ENCODE data around the gene KRT16.

The KRT16 gene

DNA sequence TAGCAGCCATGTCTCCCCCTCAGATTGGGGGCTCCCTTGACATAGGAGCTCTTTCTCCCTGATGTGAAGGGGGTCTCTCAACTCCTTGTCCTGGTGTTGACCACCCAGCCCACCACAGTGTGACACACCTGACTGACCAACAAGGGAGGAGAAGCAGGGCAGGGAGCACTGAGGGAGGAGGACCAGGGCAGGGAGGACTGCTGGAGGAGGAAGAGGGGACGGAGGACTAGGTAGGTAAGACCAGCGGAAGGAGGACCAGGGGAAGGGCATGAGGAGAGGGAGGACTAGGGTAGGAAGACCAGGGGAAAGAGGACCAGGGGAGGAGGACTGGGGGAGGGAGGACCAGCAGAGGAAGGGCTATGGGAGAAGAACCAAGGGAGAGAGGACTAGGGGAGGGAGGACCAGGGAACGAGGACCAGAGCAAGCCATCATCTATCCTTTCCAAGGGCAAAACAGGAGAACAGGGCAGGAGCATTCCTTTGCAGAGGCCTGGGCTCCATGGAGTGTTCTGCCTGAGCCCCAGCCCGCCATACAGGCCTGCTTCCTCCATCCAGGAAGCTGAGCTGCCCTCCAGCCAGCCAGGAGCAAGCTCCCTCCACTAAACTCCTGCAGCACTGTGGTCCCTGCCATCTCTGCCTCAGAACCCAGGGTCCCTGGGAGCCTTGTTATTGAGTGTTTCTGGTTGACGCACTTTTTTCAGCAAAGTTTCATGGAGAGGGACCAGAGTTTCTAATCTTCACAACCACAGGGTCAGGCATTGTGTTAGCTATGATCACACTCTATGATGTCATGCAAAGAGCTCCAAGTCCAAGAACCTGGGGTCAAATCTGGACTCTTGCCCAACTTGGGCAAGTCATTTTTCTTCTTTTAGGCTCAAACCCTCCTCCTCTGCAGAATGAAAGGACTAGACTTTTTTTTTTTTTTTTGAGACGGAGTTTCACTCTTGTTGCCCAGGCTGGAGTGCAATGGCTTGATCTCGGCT, 27.2 kb upstream of the KRT16 start:
- Histone ChIP-seq H3K9me3 (ENCODE audit: control insufficient read depth, low read length) (no peaks in the 10 kb centered on the region), H3K27me3 (ENCODE audit: control insufficient read depth, insufficient read depth, low read length) (peaks cover 9% of the 10 kb centered on the region), H3K4me1 (ENCODE audit: control insufficient read depth, insufficient read depth, low read length) (peaks cover 14% of the 10 kb centered on the region), H3K9ac (ENCODE audit: low read length) (no peak overlapping the region), H3K36me3 (ENCODE audit: control insufficient read depth, insufficient read depth, low read length) (no peaks in the 10 kb centered on the region), H3K4me3 (ENCODE audit: low read length) (no peak overlapping the region)

DNA sequence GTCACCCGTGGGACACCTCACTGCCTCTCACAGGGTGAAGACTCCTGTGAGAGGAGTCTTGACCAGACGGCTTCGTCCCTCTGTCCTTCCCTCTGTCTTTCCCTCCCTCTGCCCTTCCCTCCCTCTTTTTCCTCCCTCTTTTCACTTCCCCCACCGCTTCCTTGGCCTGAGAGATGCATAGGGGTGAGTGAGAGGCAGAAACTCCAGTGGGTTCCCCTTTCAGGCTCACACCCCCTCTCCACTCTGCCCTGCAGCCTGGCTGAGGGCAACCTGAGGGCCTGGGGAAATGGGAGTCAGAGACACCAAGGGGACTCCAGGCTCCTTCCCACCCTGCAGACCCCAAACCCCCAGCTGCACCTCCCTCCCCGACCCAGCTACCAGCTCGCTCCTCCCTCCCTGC, 26.4 kb upstream of the KRT16 start:
- no peaks in the 10 kb centered on the region for H3K36me3 ChIP-seq (ENCODE audit: control insufficient read depth, insufficient read depth, low read length)
- H3K4me3 ChIP-seq (ENCODE audit: low read length): no peak overlapping the region
- peaks cover 17% of the 10 kb centered on the region for H3K4me1 ChIP-seq (ENCODE audit: control insufficient read depth, insufficient read depth, low read length)
- H3K9me3 ChIP-seq (ENCODE audit: control insufficient read depth, low read length): no peaks in the 10 kb centered on the region
- H3K27me3 ChIP-seq (ENCODE audit: control insufficient read depth, insufficient read depth, low read length): peaks cover 9% of the 10 kb centered on the region
- no peak overlapping the region for H3K9ac ChIP-seq (ENCODE audit: low read length)

DNA sequence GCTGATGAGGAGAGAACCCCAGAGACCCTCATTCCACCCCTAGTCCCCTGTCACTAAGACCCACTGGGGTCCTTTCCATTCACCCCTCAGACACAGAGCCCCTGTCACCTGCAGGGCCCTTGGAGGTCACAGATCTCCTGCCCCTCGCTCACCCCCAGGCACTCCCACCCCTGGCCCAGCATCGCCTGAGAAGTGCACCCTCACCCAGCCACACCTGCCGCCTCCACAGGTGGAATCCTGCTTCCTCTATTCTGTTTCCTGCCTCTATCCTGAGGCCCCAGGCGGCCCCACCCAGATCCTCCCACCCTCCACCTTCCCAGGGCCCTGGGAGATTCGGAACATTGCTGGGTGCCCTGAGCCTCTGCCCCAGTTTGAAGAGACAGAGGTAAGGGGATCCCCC, 25.6 kb upstream of the KRT16 start:
- H3K9ac ChIP-seq (ENCODE audit: low read length): no peak overlapping the region
- H3K27me3 ChIP-seq (ENCODE audit: control insufficient read depth, insufficient read depth, low read length): peaks cover 9% of the 10 kb centered on the region
- H3K36me3 ChIP-seq (ENCODE audit: control insufficient read depth, insufficient read depth, low read length): no peaks in the 10 kb centered on the region
- no peaks in the 10 kb centered on the region for H3K9me3 ChIP-seq (ENCODE audit: control insufficient read depth, low read length)
- H3K4me1 ChIP-seq (ENCODE audit: control insufficient read depth, insufficient read depth, low read length): peaks cover 17% of the 10 kb centered on the region
- no peak overlapping the region for H3K4me3 ChIP-seq (ENCODE audit: low read length)

DNA sequence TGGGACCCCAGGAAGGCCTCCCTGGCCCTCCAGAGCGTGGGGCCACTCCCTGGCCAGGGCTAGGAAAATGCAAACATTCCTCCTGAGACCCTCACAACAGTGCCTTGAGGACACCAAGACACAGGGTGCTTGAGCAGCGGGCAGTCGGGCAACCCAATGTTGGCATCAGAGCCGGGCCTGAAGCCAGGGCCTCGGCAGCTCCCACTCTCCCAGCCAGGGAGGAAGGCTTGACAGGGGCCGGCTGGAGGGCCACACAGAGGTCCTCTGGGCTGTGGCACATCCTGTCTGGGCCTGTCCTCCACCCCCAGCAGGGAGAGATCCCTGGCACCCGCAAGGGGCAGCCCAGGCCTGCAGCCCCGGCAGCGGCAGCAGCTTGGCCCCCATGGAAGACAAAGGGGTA, 24.1 kb upstream of the KRT16 start:
- H3K4me3 ChIP-seq (ENCODE audit: low read length): no peak overlapping the region
- no peaks in the 10 kb centered on the region for H3K9me3 ChIP-seq (ENCODE audit: control insufficient read depth, low read length)
- H3K4me1 ChIP-seq (ENCODE audit: control insufficient read depth, insufficient read depth, low read length): peaks cover 22% of the 10 kb centered on the region
- no peak overlapping the region for H3K9ac ChIP-seq (ENCODE audit: low read length)
- H3K27me3 ChIP-seq (ENCODE audit: control insufficient read depth, insufficient read depth, low read length): peaks cover 9% of the 10 kb centered on the region
- no peaks in the 10 kb centered on the region for H3K36me3 ChIP-seq (ENCODE audit: control insufficient read depth, insufficient read depth, low read length)

DNA sequence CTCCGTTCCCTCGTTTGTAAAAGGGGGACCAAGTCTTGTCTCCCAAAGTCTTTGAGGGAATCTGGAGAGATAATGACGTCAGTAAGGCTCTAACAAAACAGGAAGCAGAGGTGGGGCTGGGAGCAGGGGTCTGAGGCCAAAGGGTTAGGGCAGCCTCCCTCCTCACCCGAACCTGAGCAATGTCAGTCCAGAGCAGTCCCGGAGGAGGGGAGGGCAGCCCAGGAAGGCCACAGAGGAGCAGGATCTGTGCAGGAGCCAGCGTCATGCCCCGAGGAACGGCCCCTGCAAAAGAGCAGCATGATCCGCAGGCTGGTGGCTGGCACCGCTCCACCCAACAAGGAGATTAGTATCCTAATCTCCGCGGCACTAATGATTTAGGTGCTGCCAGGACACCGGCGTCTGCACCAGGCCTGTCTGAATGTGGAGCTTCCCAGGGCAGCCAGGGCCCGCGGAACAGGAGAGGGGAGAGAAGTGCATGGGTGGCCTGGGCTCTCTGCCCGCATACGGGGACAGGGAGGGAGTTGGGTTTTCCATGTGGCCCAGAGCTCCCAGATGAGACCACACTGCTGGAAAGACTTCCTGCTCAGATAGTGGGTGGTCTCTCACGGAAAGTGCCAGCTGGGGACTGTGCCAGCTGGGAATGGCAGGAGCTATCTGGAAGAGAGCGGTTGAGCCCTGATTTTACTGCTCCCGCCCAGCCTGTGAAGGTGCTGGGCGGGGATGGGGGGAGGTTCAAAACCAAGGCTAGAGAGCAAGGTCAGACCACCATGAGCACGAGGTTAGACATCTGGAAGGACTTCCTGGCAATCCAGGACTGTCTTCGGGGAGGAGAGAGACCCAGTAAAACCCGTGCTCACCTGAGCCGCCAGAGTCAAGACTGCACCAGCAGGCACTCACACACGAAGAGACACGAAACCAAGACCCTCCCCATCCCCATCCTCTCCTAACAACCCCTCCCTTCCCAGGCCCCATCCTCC, 22.8 kb upstream of the KRT16 start:
- H3K9me3 ChIP-seq (ENCODE audit: control insufficient read depth, low read length): no peaks in the 10 kb centered on the region
- H3K36me3 ChIP-seq (ENCODE audit: control insufficient read depth, insufficient read depth, low read length): no peaks in the 10 kb centered on the region
- H3K4me3 ChIP-seq (ENCODE audit: low read length): no peak overlapping the region
- H3K27me3 ChIP-seq (ENCODE audit: control insufficient read depth, insufficient read depth, low read length): peaks cover 9% of the 10 kb centered on the region
- H3K4me1 ChIP-seq (ENCODE audit: control insufficient read depth, insufficient read depth, low read length): peaks cover 33% of the 10 kb centered on the region
- H3K9ac ChIP-seq (ENCODE audit: low read length): peak overlapping the region; percentile 57

DNA sequence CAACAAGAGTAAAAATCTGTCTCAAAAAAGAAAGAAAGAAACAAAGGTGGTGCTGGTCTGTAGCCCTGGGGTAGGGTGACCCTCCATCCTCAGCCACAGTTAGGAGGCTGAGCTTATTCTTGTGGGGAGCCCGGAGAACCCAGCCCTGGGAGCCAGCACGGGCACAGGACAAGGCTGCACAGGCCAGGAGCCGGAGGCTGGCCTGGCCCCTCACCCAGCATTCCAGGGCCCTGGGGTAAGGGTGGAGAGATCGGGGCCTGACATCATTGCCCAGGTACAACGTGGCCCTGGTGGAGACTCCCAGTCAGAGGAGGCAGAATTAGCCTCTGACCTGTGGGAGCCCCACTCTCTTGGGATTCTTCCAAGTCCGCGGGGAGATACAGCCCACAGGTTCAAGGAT, 22.1 kb upstream of the KRT16 start:
- Histone ChIP-seq H3K4me1 (ENCODE audit: control insufficient read depth, insufficient read depth, low read length) (peaks cover 41% of the 10 kb centered on the region), H3K4me3 (ENCODE audit: low read length) (no peak overlapping the region), H3K27me3 (ENCODE audit: control insufficient read depth, insufficient read depth, low read length) (peaks cover 9% of the 10 kb centered on the region), H3K36me3 (ENCODE audit: control insufficient read depth, insufficient read depth, low read length) (no peaks in the 10 kb centered on the region), H3K9me3 (ENCODE audit: control insufficient read depth, low read length) (no peaks in the 10 kb centered on the region), H3K9ac (ENCODE audit: low read length) (no peak overlapping the region)

DNA sequence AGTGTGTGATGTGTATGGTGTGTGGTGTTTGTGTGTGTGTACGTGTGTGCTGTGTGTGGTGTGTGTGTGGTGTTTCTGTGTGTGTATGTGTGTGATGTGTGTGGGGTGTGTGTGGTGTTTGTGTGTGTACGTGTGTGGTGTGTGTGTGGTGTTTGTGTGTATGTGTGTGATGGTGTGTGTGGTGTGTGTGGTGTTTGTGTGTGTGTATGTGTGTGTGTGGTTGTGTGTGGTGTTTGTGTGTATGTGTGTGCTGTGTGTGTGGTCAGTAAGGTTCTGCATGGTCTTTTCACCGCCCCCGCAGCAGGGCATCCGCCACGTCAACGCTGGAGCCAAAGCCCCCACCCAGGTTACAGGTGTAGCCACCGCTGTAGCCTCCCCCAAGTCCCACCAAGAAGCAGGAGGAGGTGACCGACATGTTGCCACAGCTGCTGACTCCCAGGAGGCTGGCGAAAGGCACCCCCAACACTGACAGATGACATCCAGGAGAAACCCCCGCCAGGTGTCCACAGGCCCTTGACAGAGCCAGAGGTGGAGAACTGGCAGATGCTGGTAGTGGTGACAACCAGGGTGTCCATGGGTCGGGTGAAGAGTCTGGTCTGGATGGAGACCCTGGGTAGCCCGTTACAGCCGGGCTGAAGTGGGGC, 21.1 kb upstream of the KRT16 start:
- H3K9me3 ChIP-seq (ENCODE audit: control insufficient read depth, low read length): no peaks in the 10 kb centered on the region
- peaks cover 9% of the 10 kb centered on the region for H3K27me3 ChIP-seq (ENCODE audit: control insufficient read depth, insufficient read depth, low read length)
- no peaks in the 10 kb centered on the region for H3K36me3 ChIP-seq (ENCODE audit: control insufficient read depth, insufficient read depth, low read length)
- H3K4me1 ChIP-seq (ENCODE audit: control insufficient read depth, insufficient read depth, low read length): peaks cover 42% of the 10 kb centered on the region
- no peak overlapping the region for H3K4me3 ChIP-seq (ENCODE audit: low read length)
- no peak overlapping the region for H3K9ac ChIP-seq (ENCODE audit: low read length)

DNA sequence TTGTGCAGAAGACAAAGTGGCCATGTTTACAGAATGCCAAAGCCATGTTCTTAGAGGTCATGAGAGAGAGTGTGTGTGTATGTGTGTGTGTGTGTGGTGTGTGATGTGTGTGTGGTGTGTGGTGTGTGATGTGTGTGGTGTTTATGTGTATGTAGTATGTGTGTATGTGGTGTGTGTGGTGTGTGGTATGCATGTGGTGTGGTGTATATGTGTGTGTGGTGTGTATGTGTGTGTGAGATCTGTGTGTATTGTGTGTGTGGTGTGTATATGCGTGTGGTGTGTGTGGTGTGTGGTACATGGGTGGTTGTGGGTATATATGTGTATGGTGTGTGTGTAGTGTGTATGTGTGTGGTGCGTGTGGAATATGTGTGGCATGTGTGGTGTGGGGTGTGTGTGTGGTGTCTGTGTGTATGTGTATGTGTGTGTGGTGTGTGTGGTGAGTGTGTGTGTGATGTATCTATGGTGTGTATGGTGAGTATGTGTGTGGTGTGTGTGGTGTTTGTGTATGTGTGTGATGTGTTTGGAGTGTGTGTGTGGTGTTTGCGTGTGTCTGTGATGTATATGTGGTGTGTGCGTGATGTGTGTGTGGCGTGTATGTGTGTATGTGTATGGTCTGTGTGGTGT, 20.0 kb upstream of the KRT16 start:
- no peak overlapping the region for H3K4me3 ChIP-seq (ENCODE audit: low read length)
- H3K9me3 ChIP-seq (ENCODE audit: control insufficient read depth, low read length): no peaks in the 10 kb centered on the region
- no peaks in the 10 kb centered on the region for H3K36me3 ChIP-seq (ENCODE audit: control insufficient read depth, insufficient read depth, low read length)
- H3K4me1 ChIP-seq (ENCODE audit: control insufficient read depth, insufficient read depth, low read length): peaks cover 42% of the 10 kb centered on the region
- H3K27me3 ChIP-seq (ENCODE audit: control insufficient read depth, insufficient read depth, low read length): peaks cover 9% of the 10 kb centered on the region
- H3K9ac ChIP-seq (ENCODE audit: low read length): no peak overlapping the region

DNA sequence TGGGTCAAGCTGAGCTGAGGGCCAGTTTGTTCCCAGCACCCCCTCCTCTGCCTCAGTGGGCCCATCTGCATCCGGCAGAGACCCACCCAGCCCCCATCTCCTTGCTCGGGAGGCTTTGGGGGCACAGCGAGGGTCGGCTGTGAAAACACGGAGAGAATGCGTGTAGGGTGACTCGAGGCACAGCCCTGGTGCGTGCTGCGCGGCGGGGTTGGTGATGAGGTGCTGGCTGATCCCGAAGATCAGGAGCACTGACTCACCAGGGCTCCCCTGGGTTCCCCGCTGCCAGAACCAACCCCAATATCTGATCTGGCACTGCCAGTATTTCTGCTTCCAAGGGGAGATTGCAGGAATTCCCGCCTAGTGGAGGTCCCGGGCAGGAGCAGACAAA, 19.3 kb upstream of the KRT16 start:
- Histone ChIP-seq H3K4me3 (ENCODE audit: low read length) (no peak overlapping the region), H3K27me3 (ENCODE audit: control insufficient read depth, insufficient read depth, low read length) (peaks cover 9% of the 10 kb centered on the region), H3K9ac (ENCODE audit: low read length) (no peak overlapping the region), H3K9me3 (ENCODE audit: control insufficient read depth, low read length) (no peaks in the 10 kb centered on the region), H3K4me1 (ENCODE audit: control insufficient read depth, insufficient read depth, low read length) (peaks cover 42% of the 10 kb centered on the region), H3K36me3 (ENCODE audit: control insufficient read depth, insufficient read depth, low read length) (no peaks in the 10 kb centered on the region)

DNA sequence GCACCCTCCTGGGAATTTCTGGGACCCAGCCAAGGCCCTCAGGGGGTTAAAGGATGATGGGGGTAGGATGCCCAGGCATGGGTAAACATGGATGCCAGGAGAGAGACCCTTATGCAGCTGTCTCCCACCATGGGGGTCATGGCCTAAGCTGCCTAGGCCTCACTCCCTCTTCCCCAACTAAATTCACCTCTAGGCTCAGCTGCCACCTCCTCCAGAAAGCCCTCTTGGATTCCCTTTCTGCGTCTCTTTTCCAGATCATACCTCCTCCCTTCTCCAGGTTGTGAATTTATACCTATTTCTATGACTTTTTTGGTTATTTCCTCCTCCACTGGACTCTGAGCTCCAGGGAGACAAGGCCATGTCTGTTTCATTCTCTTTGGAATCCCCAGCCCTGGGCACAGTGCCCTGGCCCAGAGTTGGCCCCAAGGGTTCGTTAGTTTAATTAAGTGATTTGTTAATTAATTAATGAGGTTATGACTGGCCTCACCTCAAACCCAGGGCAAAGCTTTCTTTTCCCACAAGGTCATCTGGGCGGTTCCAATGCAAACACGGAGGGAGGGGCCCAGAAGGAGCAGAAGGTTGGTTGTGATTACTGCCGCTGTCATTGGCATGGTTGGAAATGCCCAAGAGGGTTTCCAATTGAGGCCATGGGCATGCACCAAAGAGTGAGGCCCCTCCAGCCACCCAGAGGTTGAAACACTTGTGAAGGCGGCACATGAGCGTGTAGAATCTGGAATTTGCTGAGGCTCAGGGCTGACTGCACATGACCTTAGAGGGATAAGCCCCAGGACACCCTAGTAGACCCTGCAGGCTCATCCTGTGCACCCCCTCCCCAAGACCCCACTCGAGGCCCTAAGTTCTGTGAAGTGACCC, 18.7 kb upstream of the KRT16 start:
- H3K9ac ChIP-seq (ENCODE audit: low read length): no peak overlapping the region
- peaks cover 9% of the 10 kb centered on the region for H3K27me3 ChIP-seq (ENCODE audit: control insufficient read depth, insufficient read depth, low read length)
- no peaks in the 10 kb centered on the region for H3K36me3 ChIP-seq (ENCODE audit: control insufficient read depth, insufficient read depth, low read length)
- no peak overlapping the region for H3K4me3 ChIP-seq (ENCODE audit: low read length)
- no peaks in the 10 kb centered on the region for H3K9me3 ChIP-seq (ENCODE audit: control insufficient read depth, low read length)
- H3K4me1 ChIP-seq (ENCODE audit: control insufficient read depth, insufficient read depth, low read length): peaks cover 42% of the 10 kb centered on the region
